ENCODE results near the gene GAL3ST2. TPM values are rescaled to one million over a fixed set of nuclear protein-coding genes. Genes with fewer than 3 reads are reported as not detected.

The GAL3ST2 gene
- total RNA-seq, 1 donor from 2014 or later, result not detected

- Mint-ChIP-seq H3K27ac (ENCODE audit: unreplicated experiment) (peak overlapping the region; percentile 34), H3K27me3 (ENCODE audit: low read depth, unreplicated experiment) (peaks cover 34% of the 10 kb centered on the region), H3K4me3 (ENCODE audit: unreplicated experiment) (no peak overlapping the region), H3K4me1 (ENCODE audit: low read depth, unreplicated experiment) (no peaks in the 10 kb centered on the region), H3K9me3 (ENCODE audit: unreplicated experiment) (no peaks in the 10 kb centered on the region), H3K36me3 (ENCODE audit: low read depth, unreplicated experiment) (peaks cover 2% of the 10 kb centered on the region)
- no peak for TF ChIP-seq EZH2 (IDR thresholded peaks at IDR 0.05; ENCODE audit: insufficient read depth, low read length)
- no peak for TF ChIP-seq CTCF (IDR thresholded peaks at IDR 0.05; ENCODE audit: insufficient read depth, low read depth, low read length)
- no peak overlapping the region for H2AFZ ChIP-seq (ENCODE audit: low read depth, low read length)
- H3K4me3 ChIP-seq (ENCODE audit: insufficient read depth, low read depth, low read length), result no peak overlapping the region
- no peak overlapping the region for H3K4me2 ChIP-seq (ENCODE audit: low read length)
- no peak for DNase-seq (ENCODE audit: low read depth)
- H3K9me3 ChIP-seq (ENCODE audit: insufficient read depth, low read depth, low read length), result no peaks in the 10 kb centered on the region
- no peaks in the 10 kb centered on the region for H3K4me1 ChIP-seq (ENCODE audit: insufficient read depth, low read length)
- H3K9ac ChIP-seq (ENCODE audit: low read length), result no peak overlapping the region
- no peaks in the 10 kb centered on the region for H3K36me3 ChIP-seq (ENCODE audit: insufficient read depth, low read length)
- no peaks in the 10 kb centered on the region for H4K20me1 ChIP-seq (ENCODE audit: insufficient read depth, low read length)
- no peak for FAIRE-seq
- no peaks in the 10 kb centered on the region for H3K79me2 ChIP-seq (ENCODE audit: insufficient read depth, low read length)
- H3K27me3 ChIP-seq (ENCODE audit: insufficient read depth, low read length), result peaks cover 39% of the 10 kb centered on the region
- no peak overlapping the region for H3K27ac ChIP-seq (ENCODE audit: low read depth, low read length)
These were observed 64.8 kb downstream of the GAL3ST2 start for GRCh38 chr2:241841181-241842066.

- Mint-ChIP-seq H3K27ac (ENCODE audit: unreplicated experiment) (no peak overlapping the region), H3K27me3 (ENCODE audit: low read depth, unreplicated experiment) (peaks cover 34% of the 10 kb centered on the region), H3K36me3 (ENCODE audit: low read depth, unreplicated experiment) (peaks cover 2% of the 10 kb centered on the region), H3K9me3 (ENCODE audit: unreplicated experiment) (no peaks in the 10 kb centered on the region), H3K4me1 (ENCODE audit: low read depth, unreplicated experiment) (no peaks in the 10 kb centered on the region), H3K4me3 (ENCODE audit: unreplicated experiment) (no peak overlapping the region)
- H3K4me1 ChIP-seq (ENCODE audit: insufficient read depth, low read length), result no peaks in the 10 kb centered on the region
- DNase-seq (ENCODE audit: low read depth) (no peak), FAIRE-seq (no peak)
- no peaks in the 10 kb centered on the region for H4K20me1 ChIP-seq (ENCODE audit: insufficient read depth, low read length)
- H2AFZ ChIP-seq (ENCODE audit: low read depth, low read length), result no peak overlapping the region
- no peak overlapping the region for H3K4me2 ChIP-seq (ENCODE audit: low read length)
- TF ChIP-seq EZH2 (IDR thresholded peaks at IDR 0.05; ENCODE audit: insufficient read depth, low read length) (no peak), CTCF (IDR thresholded peaks at IDR 0.05; ENCODE audit: insufficient read depth, low read depth, low read length) (no peak)
- no peak overlapping the region for H3K9ac ChIP-seq (ENCODE audit: low read length)
- peaks cover 35% of the 10 kb centered on the region for H3K27me3 ChIP-seq (ENCODE audit: insufficient read depth, low read length)
- no peaks in the 10 kb centered on the region for H3K79me2 ChIP-seq (ENCODE audit: insufficient read depth, low read length)
- no peaks in the 10 kb centered on the region for H3K36me3 ChIP-seq (ENCODE audit: insufficient read depth, low read length)
- H3K27ac ChIP-seq (ENCODE audit: low read depth, low read length), result no peak overlapping the region
- H3K9me3 ChIP-seq (ENCODE audit: insufficient read depth, low read depth, low read length), result no peaks in the 10 kb centered on the region
- H3K4me3 ChIP-seq (ENCODE audit: insufficient read depth, low read depth, low read length), result no peak overlapping the region
These were observed 65.4 kb downstream of the GAL3ST2 start for GRCh38 chr2:241842067-241842415.

- DNase-seq (ENCODE audit: low read depth), result no peak
- Histone ChIP-seq H3K27me3 (ENCODE audit: insufficient read depth, low read length) (peaks cover 28% of the 10 kb centered on the region), H3K4me2 (ENCODE audit: low read length) (no peak overlapping the region), H4K20me1 (ENCODE audit: insufficient read depth, low read length) (no peaks in the 10 kb centered on the region), H3K36me3 (ENCODE audit: insufficient read depth, low read length) (no peaks in the 10 kb centered on the region), H3K4me1 (ENCODE audit: insufficient read depth, low read length) (no peaks in the 10 kb centered on the region), H3K9me3 (ENCODE audit: insufficient read depth, low read depth, low read length) (no peaks in the 10 kb centered on the region), H2AFZ (ENCODE audit: low read depth, low read length) (peak overlapping the region; percentile 26), H3K27ac (ENCODE audit: low read depth, low read length) (no peak overlapping the region), H3K9ac (ENCODE audit: low read length) (no peak overlapping the region), H3K79me2 (ENCODE audit: insufficient read depth, low read length) (no peaks in the 10 kb centered on the region), H3K4me3 (ENCODE audit: insufficient read depth, low read depth, low read length) (no peak overlapping the region)
- no peak overlapping the region for H3K4me3 Mint-ChIP-seq (ENCODE audit: unreplicated experiment)
- FAIRE-seq, result no peak
- no peaks in the 10 kb centered on the region for H3K4me1 Mint-ChIP-seq (ENCODE audit: low read depth, unreplicated experiment)
- no peaks in the 10 kb centered on the region for H3K9me3 Mint-ChIP-seq (ENCODE audit: unreplicated experiment)
- H3K27me3 Mint-ChIP-seq (ENCODE audit: low read depth, unreplicated experiment), result peaks cover 30% of the 10 kb centered on the region
- H3K27ac Mint-ChIP-seq (ENCODE audit: unreplicated experiment), result no peak overlapping the region
- TF ChIP-seq EZH2 (IDR thresholded peaks at IDR 0.05; ENCODE audit: insufficient read depth, low read length), result no peak
- TF ChIP-seq CTCF (IDR thresholded peaks at IDR 0.05; ENCODE audit: insufficient read depth, low read depth, low read length), result no peak
- peaks cover 2% of the 10 kb centered on the region for H3K36me3 Mint-ChIP-seq (ENCODE audit: low read depth, unreplicated experiment)
These were observed 66.1 kb downstream of the GAL3ST2 start for GRCh38 chr2:241842620-241843211.
